RWPE1 (cell line): Measurements from ENCODE around the gene CNTN5.

ENCODE experiments used
- CTCF ChIA-PET: fragments of 350-600 bp; sonication (Branson Sonifier 250); formaldehyde crosslinking; extraction: SDS; loops from one replicate; lab custom pipeline; 2021; lab: Yijun Ruan, JAX
- POLR2A ChIA-PET: fragments of 400-600 bp; formaldehyde crosslinking; extraction: SDS; loops from one replicate; lab custom pipeline; 2020; ENCODE audit warnings: antibody characterized with exemption; ENCODE audit not compliant: low non-redundant PET; lab: Yijun Ruan, JAX
- DNase-seq: peaks from one replicate; pipeline ENCODE4 v3.0.0; 2012; ENCODE audit warnings: low spot score
- H3K27ac ChIP-seq: fragments of 450-650 bp; 2 replicates; pipeline ENCODE4 v1.5.1; 2017
- TF ChIP-seq, protein P1 (sequence below): fragments of 450-650 bp; conservative IDR thresholded peaks from 2 replicates; pipeline ENCODE4 v1.5.1; 2017; ENCODE audit warnings: low read depth, mild to moderate bottlenecking

CNTN5 gene

GRCh38 chr11:99670067-99670676 is 649.4 kb downstream of the CNTN5 start:
- no peak overlapping the region for H3K27ac ChIP-seq
- CTCF ChIA-PET = no interaction called here
- POLR2A ChIA-PET = no interaction called here
- no peak for DNase-seq
- TF ChIP-seq, protein P1, sequence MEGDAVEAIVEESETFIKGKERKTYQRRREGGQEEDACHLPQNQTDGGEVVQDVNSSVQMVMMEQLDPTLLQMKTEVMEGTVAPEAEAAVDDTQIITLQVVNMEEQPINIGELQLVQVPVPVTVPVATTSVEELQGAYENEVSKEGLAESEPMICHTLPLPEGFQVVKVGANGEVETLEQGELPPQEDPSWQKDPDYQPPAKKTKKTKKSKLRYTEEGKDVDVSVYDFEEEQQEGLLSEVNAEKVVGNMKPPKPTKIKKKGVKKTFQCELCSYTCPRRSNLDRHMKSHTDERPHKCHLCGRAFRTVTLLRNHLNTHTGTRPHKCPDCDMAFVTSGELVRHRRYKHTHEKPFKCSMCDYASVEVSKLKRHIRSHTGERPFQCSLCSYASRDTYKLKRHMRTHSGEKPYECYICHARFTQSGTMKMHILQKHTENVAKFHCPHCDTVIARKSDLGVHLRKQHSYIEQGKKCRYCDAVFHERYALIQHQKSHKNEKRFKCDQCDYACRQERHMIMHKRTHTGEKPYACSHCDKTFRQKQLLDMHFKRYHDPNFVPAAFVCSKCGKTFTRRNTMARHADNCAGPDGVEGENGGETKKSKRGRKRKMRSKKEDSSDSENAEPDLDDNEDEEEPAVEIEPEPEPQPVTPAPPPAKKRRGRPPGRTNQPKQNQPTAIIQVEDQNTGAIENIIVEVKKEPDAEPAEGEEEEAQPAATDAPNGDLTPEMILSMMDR = no peak

DNA sequence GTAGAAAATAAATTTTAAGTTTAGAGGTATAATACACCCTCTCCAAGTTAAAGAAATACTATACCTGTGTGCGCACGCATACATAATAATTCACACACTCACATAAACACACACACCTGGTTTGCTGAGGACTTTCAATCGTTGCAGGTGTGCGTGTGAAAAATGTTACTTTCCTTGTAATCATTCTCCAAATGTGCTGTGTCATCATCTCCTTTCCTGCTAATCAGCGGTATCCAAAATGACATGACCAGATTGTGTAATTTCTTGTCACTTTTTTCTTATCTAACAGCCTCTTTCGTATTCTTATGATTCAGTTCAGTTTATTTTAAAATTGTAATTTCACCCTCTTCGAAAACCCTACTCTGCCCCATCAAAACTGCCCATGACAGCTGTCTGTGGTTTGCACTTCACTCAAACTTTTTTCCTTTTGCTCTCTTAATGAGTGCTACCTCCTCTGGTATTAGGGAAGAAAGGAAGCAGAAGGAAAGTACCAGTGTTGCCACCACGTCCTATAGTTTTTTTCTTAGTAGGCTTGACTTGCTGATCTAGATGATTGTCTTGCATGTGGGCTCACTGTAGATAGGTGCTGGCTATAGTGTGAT is 651.2 kb downstream of the CNTN5 start:
- H3K27ac ChIP-seq = no peak overlapping the region
- ChIA-PET POLR2A (no interaction called here), CTCF (interaction anchor here (1.1 kb wide), 1 partner anchor 641 kb away, joined by 4 read pairs; no protein-coding TSS in a partner anchor)
- no peak for DNase-seq
- TF ChIP-seq, protein P1 = no peak

DNA sequence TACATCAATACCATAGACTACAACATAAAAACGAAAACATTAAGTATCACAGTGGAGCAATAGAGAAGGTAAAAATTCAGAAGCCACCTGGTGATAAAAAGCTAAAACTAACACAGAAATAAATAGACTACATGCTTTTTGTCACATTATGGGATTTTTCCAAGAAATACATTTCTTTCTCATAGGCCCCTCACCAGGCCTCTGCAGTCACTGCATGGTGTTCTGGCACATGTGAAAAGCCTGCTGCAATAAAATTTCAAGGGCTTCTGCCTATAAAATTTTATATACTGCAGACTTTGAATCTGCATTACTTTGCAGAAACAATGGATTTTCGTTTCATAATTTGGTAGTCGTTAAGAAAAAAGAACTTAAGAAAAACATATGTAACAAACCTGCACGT is 655.5 kb downstream of the CNTN5 start:
- CTCF ChIA-PET = no interaction called here
- POLR2A ChIA-PET = no interaction called here

DNA sequence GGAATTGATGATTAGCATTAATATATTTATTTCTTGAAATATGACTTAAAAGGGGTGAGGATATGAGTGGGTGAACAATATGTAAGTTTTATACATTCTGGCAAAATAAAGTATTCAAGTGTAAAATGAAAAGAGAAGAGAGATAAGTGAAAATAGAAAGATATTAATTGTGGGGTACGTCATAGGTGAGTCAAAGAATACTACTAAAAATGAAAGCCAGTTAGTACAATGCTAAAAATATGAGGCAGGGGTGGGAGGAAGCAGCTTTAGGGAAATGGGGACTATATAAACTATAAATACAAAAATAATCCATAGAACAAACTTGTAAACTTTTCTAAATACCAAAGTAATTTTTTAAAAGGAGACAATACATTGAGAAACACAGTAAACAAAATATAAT is 661.4 kb downstream of the CNTN5 start:
- H3K27ac ChIP-seq = no peak overlapping the region
- TF ChIP-seq, protein P1 = no peak
- CTCF ChIA-PET = interaction anchor here (0.5 kb wide), 1 partner anchor 640 kb away, joined by 3 read pairs; no protein-coding TSS in a partner anchor
- DNase-seq = no peak
- POLR2A ChIA-PET = no interaction called here

More for the DNA sequence above, 655.5 kb downstream of the CNTN5 start:
- DNase-seq = no peak
- TF ChIP-seq, protein P1 = no peak
- no peak overlapping the region for H3K27ac ChIP-seq

DNA sequence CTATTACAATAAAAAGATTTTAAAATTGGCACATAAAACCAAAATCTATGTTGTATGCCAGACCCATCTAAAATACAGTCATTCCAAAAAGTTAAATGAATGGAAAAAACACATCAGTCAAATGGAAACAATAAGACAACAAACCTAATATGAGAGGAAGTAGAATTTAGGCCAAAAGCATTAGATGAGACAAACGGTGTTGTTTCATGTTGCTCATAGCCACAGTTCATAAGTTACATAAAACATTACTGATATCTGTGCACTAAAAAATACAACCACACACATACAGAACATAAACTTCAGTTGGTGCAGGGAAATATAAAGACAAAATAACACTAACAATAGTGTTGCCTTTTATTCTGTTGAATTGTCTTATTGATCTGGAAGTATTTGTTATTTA is 661.9 kb downstream of the CNTN5 start:
- no peak overlapping the region for H3K27ac ChIP-seq
- TF ChIP-seq, protein P1 = no peak
- ChIA-PET CTCF (no interaction called here), POLR2A (no interaction called here)
- DNase-seq = no peak

- DNase-seq = no peak
- no peak overlapping the region for H3K27ac ChIP-seq
- TF ChIP-seq, protein P1 = no peak
- POLR2A ChIA-PET = no interaction called here
- CTCF ChIA-PET = no interaction called here
Measured at GRCh38 chr11:99683933-99684332, 663.2 kb downstream of the CNTN5 start.
